Ishikawa (cell line): ENCODE results near the gene ADAM33.

Experiments
- CEBPB ChIP-seq: IDR thresholded peaks from 2 replicates; pipeline ENCODE4 v1.6.1; 2012
- CREB1 ChIP-seq: IDR thresholded peaks from 2 replicates; pipeline ENCODE4 v1.6.1; 2012; ENCODE audit warnings: low read depth
- EGR1 ChIP-seq: IDR thresholded peaks from 2 replicates; pipeline ENCODE4 v1.6.1; 2012
- EP300 ChIP-seq: IDR thresholded peaks from 2 replicates; pipeline ENCODE4 v1.6.1; 2012; ENCODE audit warnings: borderline replicate concordance
- FOXM1 ChIP-seq: IDR thresholded peaks from 2 replicates; pipeline ENCODE4 v1.6.1; 2012; ENCODE audit warnings: low read depth, borderline replicate concordance
- NFIC ChIP-seq: IDR thresholded peaks from 2 replicates; pipeline ENCODE4 v1.6.1; 2012
- RAD21 ChIP-seq: IDR thresholded peaks from 2 replicates; pipeline ENCODE4 v1.6.1; 2012; ENCODE audit warnings: low read depth
- TAF1 ChIP-seq: IDR thresholded peaks from 2 replicates; pipeline ENCODE4 v1.6.1; 2012; ENCODE audit warnings: low read depth, mild to moderate bottlenecking
- TCF12 ChIP-seq: IDR thresholded peaks from 2 replicates; pipeline ENCODE4 v1.6.1; 2012; ENCODE audit warnings: low read depth
- TEAD4 ChIP-seq: IDR thresholded peaks from 2 replicates; pipeline ENCODE4 v1.6.1; 2012
- YY1 ChIP-seq: IDR thresholded peaks from 2 replicates; pipeline ENCODE4 v1.6.1; 2012; ENCODE audit warnings: low read depth
- ZBTB7A ChIP-seq: IDR thresholded peaks from 2 replicates; pipeline ENCODE4 v1.6.1; 2012; ENCODE audit warnings: low read depth
- TF ChIP-seq, protein P1 (sequence below): IDR thresholded peaks from 2 replicates; pipeline ENCODE4 v1.6.1; 2012
- TF ChIP-seq, protein P2 (sequence below): IDR thresholded peaks from 2 replicates; pipeline ENCODE4 v1.6.1; 2012; ENCODE audit warnings: low read depth, mild to moderate bottlenecking
- TF ChIP-seq, protein P3 (sequence below): IDR thresholded peaks from 2 replicates; pipeline ENCODE4 v1.6.1; 2012

Gene ADAM33

DNA sequence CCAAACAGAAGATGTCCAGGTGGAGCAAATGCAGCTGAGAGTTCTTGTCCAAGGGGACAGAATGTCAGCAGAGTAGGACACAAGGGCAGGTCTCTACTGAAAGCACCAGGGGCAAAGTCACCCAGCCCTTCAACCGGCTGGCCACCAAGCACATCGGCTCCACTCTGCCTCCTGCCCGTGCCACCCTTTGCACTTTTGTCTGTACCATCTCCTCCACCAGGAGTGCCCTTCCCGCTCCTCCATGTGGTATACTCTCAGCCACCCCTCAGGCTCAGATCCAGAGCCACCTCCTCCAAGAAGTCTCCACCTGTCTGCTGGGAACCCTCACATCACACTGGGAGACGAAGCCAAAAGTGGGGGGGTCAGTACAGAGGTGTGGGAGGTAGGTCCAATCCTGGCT is 46.5 kb upstream of the ADAM33 start:
- TF ChIP-seq, protein P1, sequence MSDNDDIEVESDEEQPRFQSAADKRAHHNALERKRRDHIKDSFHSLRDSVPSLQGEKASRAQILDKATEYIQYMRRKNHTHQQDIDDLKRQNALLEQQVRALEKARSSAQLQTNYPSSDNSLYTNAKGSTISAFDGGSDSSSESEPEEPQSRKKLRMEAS, result no peak
- TF ChIP-seq TEAD4 (no peak), EGR1 (no peak), ZBTB7A (no peak), TAF1 (no peak)
- TF ChIP-seq, protein P2, sequence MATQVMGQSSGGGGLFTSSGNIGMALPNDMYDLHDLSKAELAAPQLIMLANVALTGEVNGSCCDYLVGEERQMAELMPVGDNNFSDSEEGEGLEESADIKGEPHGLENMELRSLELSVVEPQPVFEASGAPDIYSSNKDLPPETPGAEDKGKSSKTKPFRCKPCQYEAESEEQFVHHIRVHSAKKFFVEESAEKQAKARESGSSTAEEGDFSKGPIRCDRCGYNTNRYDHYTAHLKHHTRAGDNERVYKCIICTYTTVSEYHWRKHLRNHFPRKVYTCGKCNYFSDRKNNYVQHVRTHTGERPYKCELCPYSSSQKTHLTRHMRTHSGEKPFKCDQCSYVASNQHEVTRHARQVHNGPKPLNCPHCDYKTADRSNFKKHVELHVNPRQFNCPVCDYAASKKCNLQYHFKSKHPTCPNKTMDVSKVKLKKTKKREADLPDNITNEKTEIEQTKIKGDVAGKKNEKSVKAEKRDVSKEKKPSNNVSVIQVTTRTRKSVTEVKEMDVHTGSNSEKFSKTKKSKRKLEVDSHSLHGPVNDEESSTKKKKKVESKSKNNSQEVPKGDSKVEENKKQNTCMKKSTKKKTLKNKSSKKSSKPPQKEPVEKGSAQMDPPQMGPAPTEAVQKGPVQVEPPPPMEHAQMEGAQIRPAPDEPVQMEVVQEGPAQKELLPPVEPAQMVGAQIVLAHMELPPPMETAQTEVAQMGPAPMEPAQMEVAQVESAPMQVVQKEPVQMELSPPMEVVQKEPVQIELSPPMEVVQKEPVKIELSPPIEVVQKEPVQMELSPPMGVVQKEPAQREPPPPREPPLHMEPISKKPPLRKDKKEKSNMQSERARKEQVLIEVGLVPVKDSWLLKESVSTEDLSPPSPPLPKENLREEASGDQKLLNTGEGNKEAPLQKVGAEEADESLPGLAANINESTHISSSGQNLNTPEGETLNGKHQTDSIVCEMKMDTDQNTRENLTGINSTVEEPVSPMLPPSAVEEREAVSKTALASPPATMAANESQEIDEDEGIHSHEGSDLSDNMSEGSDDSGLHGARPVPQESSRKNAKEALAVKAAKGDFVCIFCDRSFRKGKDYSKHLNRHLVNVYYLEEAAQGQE, result no peak

- TF ChIP-seq, protein P3, sequence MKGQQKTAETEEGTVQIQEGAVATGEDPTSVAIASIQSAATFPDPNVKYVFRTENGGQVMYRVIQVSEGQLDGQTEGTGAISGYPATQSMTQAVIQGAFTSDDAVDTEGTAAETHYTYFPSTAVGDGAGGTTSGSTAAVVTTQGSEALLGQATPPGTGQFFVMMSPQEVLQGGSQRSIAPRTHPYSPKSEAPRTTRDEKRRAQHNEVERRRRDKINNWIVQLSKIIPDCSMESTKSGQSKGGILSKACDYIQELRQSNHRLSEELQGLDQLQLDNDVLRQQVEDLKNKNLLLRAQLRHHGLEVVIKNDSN, result peak; percentile 58
- no peak for TF ChIP-seq RAD21
These were observed 45.7 kb upstream of the ADAM33 start for GRCh38 chr20:3727401-3728021.

DNA sequence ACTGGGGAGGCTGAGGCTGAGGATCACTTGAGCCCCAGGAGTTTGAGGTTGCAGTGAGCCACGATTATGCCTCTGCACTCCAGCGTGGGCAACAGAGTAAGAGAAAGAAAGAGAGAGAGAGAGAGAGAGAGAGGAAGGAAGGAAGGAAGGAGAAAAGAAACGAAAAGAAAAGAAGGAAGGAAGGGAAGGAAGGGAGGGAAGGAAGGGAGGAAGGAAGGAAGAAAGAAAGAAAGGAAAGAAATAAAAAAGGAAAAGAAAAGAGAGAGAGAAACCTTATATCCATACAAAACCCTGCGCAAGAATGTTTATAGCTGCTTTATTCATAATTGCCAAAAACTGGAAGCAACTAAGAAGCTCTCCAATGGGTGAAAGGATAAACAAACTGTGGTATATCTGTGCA is 42.5 kb upstream of the ADAM33 start:
- TF ChIP-seq EP300 (no peak), EGR1 (no peak), YY1 (no peak)

DNA sequence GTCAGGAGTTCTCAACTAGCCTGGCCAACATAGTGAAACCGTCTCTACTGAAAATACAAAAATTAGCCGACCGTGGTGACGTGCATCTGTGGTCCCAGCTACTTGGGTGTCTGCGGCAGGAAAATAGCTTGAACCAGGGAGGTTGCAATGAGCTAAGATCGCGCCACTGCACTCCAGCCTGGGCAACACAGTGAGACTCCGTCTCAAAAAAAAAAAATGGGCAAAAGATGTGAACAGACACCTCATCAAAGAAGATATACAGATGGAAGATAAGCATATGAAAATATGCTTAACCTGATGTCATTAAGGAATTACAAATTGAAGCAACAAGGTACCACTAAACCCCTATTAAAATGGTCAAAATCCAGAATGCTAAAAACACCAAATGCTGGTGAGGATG is 41.5 kb upstream of the ADAM33 start:
- TF ChIP-seq, protein P1, result no peak
- TF ChIP-seq FOXM1 (no peak), CEBPB (no peak), NFIC (no peak), CREB1 (no peak), TCF12 (no peak), RAD21 (no peak), TEAD4 (no peak), EGR1 (no peak), TAF1 (no peak), ZBTB7A (no peak), YY1 (no peak), EP300 (no peak)
- TF ChIP-seq, protein P3, result no peak
- TF ChIP-seq, protein P2, result no peak

DNA sequence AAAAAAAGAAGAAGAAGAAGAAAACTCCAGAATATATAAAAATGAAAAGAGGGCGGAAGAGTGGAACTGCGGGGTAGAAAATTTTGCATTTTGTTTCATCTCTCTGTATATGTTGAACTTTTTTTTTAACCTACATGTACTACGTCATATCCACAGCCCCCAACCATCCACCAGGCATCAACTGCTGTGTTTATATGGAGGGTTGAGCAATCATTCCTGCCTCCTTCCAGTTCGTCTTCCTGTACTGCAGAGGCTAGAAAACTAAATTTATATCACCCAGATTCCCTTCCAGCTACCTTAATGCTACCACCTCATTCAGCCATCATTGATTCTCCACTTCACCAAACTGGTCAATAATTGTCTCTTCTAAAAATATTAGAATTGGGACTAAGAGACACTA is 40.1 kb upstream of the ADAM33 start:
- TF ChIP-seq, protein P3, result no peak
- no peak for TF ChIP-seq FOXM1
- no peak for TF ChIP-seq TEAD4
- TF ChIP-seq ZBTB7A, result no peak
- TF ChIP-seq YY1, result no peak
- no peak for TF ChIP-seq CEBPB
- TF ChIP-seq TAF1, result no peak
- TF ChIP-seq EGR1, result no peak
- no peak for TF ChIP-seq CREB1
- TF ChIP-seq, protein P1, result no peak
- TF ChIP-seq TCF12, result no peak
- no peak for TF ChIP-seq RAD21
- no peak for TF ChIP-seq NFIC

DNA sequence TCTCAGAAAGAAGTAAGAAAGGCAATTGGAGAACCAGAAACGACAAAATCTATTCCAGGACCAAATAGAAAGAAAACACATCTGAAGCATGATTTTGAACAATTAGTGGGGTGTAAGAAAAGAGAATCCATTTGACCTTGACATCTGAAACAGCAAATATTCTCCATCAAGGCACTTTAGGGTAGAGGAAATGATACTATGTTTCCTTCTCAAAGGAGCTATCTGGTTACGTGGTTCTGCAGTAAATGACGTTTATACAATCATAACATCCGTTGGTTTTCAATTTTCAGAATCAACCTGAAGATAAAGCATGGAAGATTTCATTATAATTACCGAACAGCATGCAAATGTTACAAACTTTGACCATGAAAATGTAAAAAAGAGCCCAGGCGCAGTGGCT is 38.8 kb upstream of the ADAM33 start:
- TF ChIP-seq YY1 (no peak), ZBTB7A (no peak), EGR1 (no peak), CREB1 (no peak), RAD21 (no peak), EP300 (no peak), FOXM1 (no peak), TEAD4 (no peak)
- TF ChIP-seq, protein P2, result no peak
- TF ChIP-seq, protein P1, result no peak
